Transverse colon (tissue), 4 donors: ENCODE results near the gene TTPAL.

Experiments used
- EP300 ChIP-seq: sonication (generic); formaldehyde crosslinking; IDR thresholded peaks from one replicate; pipeline ENCODE4 v1.6.1; 2017; ENCODE audit warnings: antibody characterized with exemption, low read depth
- POLR2A ChIP-seq: fragments of 450-650 bp; IDR thresholded peaks from one replicate; pipeline ENCODE4 v1.6.1; 2016; ENCODE audit warnings: antibody characterized with exemption, mild to moderate bottlenecking, moderate library complexity
- POLR2AphosphoS5 ChIP-seq, 3 donors: sonication (generic); formaldehyde crosslinking; IDR thresholded peaks; one replicate each; pipeline ENCODE4 v1.6.1; 2016; ENCODE audit warnings: antibody characterized with exemption in 3 of 3
- TF ChIP-seq, protein P1 (sequence below), 5 experiments: fragments of 200-600 bp in 3 of 5; fragments of 450-650 bp in 2 of 5; sonication (generic) in 3 of 5; IDR thresholded peaks; 1 replicate in 2 of 5; 2 replicates in 3 of 5; pipeline ENCODE4 v1.5.1; 2016 to 2017; ENCODE audit warnings: antibody characterized with exemption in 5 of 5, inconsistent platforms in 3 of 5, mild to moderate bottlenecking in 2 of 5, moderate library complexity in 1 of 5

DNA sequence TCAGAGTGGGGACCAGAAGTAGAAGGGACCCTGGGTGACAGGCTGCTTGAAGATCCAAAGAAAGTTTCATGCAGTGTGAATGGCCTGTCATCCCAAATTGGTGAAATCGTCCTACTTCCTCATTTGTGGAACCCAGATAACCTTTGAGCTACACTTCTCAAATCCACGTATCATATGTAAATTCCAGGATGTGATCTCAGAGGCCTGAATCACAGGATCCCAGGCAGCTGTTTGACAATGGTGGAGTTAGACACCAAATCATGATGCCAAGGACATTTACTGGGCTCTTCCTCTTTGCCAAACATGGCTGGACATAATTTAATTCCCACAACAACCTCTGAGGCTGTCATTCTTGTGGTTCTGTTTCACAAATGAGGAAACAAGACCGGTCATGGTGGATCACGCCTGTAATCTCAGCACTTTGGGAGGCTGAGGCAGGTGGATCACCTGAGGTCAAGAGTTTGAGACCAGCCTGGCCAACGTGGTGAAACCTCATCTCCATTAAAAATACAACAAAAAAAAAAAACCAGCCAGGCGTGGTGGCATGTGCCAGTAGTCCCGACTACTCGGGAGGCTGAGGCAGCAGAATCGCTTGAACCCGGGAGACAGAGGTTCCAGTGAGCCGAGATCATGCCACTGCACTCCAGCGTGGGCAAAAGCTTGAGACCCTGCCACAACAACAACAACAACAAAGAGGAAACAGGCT lies 39.9 kb upstream of the TTPAL start:
- TF ChIP-seq, protein P1, sequence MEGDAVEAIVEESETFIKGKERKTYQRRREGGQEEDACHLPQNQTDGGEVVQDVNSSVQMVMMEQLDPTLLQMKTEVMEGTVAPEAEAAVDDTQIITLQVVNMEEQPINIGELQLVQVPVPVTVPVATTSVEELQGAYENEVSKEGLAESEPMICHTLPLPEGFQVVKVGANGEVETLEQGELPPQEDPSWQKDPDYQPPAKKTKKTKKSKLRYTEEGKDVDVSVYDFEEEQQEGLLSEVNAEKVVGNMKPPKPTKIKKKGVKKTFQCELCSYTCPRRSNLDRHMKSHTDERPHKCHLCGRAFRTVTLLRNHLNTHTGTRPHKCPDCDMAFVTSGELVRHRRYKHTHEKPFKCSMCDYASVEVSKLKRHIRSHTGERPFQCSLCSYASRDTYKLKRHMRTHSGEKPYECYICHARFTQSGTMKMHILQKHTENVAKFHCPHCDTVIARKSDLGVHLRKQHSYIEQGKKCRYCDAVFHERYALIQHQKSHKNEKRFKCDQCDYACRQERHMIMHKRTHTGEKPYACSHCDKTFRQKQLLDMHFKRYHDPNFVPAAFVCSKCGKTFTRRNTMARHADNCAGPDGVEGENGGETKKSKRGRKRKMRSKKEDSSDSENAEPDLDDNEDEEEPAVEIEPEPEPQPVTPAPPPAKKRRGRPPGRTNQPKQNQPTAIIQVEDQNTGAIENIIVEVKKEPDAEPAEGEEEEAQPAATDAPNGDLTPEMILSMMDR (IDR thresholded peaks at IDR 0.05) = no peak
- TF ChIP-seq POLR2A = peak; percentile 31
- no peak for TF ChIP-seq EP300
- peak in 1 of 3 donors; percentile 16 for TF ChIP-seq POLR2AphosphoS5 (IDR thresholded peaks at IDR 0.05)
